B cell (primary cell): ENCODE data around the gene ZNF185. TPM values are rescaled to one million over a fixed set of nuclear protein-coding genes. Genes with fewer than 3 reads are reported as not detected.

ENCODE experiments used
- ATAC-seq: fragments of 200-7000 bp; cut with Tn5 transposase; one replicate; pipeline ENCODE4 v1.10.0; 2021; ENCODE audit warnings: low read depth, mild to moderate bottlenecking, moderate number of reproducible peaks, moderate library complexity
- CTCF ChIA-PET: fragments of 350-600 bp; sonication (Branson Sonifier 250); formaldehyde crosslinking; loops from one replicate; lab custom pipeline; 2021; ENCODE audit warnings: antibody characterized with exemption, inconsistent platforms; lab: Charles Lee
- POLR2A ChIA-PET: fragments of 350-600 bp; sonication (Branson Sonifier 250); formaldehyde crosslinking; loops from one replicate; lab custom pipeline; 2021; ENCODE audit warnings: antibody characterized with exemption; lab: Charles Lee
- DNase-seq: peaks from one replicate; pipeline ENCODE4 v3.0.0; 2013
- H2AFZ ChIP-seq: 2 replicates; pipeline ENCODE4 v1.6.1; 2012; ENCODE audit warnings: mild to moderate bottlenecking, low read depth, low read length; ENCODE audit not compliant: insufficient read depth, poor library complexity, severe bottlenecking
- H3K27ac ChIP-seq, 2 donors: 1 replicate in 1 of 2; 2 replicates in 1 of 2; pipeline ENCODE4 v1.5.1; 2012 to 2013; ENCODE audit warnings: low read length in 2 of 2, mild to moderate bottlenecking in 2 of 2, moderate library complexity in 1 of 2
- H3K27me3 ChIP-seq, 4 experiments: fragments of 200-600 bp in 1 of 4; sonication (generic) in 1 of 4; replicated peaks in 1 of 4; 1 replicate in 2 of 4; 2 replicates in 2 of 4; pipeline versions ENCODE4 v1.6.1 to v1.7.0; 2013 to 2016; ENCODE audit warnings: low read length in 3 of 4, mild to moderate bottlenecking in 2 of 4, mixed read lengths in 1 of 4, moderate library complexity in 1 of 4; ENCODE audit not compliant: insufficient read depth in 4 of 4, control insufficient read depth in 3 of 4; ENCODE audit errors: control extremely low read depth in 1 of 4
- H3K36me3 ChIP-seq, 2 experiments: replicated peaks in 1 of 2; 1 replicate in 1 of 2; 2 replicates in 1 of 2; pipeline versions ENCODE4 v1.6.1 to v1.7.1; 2013; ENCODE audit warnings: low read length in 1 of 2; ENCODE audit not compliant: insufficient read depth in 2 of 2, control insufficient read depth in 1 of 2; ENCODE audit errors: control extremely low read depth in 1 of 2, extremely low read depth in 1 of 2
- H3K4me1 ChIP-seq, 2 donors: fragments of 200-600 bp in 1 of 2; sonication (generic) in 1 of 2; 1 replicate in 1 of 2; 2 replicates in 1 of 2; pipeline versions ENCODE4 v1.5.1 to v1.6.1; 2013 to 2017; ENCODE audit warnings: low read length in 2 of 2; ENCODE audit not compliant: control insufficient read depth in 2 of 2, insufficient read depth in 2 of 2
- H3K4me2 ChIP-seq: replicated peaks from 2 replicates; pipeline ENCODE3; 2012; ENCODE audit warnings: mild to moderate bottlenecking, low read depth, low read length; ENCODE audit not compliant: poor library complexity, severe bottlenecking
- H3K4me3 ChIP-seq, 5 experiments: fragments of 200-600 bp in 1 of 5; sonication (generic) in 1 of 5; 1 replicate in 3 of 5; 2 replicates in 2 of 5; pipeline versions ENCODE4 v1.5.1 to v1.7.0; 2011 to 2016; ENCODE audit warnings: low read length in 4 of 5, mild to moderate bottlenecking in 4 of 5, low read depth in 2 of 5, control low read depth in 1 of 5, moderate library complexity in 1 of 5; ENCODE audit not compliant: insufficient read depth in 1 of 5; ENCODE audit errors: control extremely low read depth in 1 of 5, extremely low read depth in 1 of 5
- H3K79me2 ChIP-seq: fragments of 200-600 bp; sonication (generic); one replicate; pipeline ENCODE4 v1.6.0; 2016; ENCODE audit warnings: low read length; ENCODE audit not compliant: control insufficient read depth, insufficient read depth
- H3K9ac ChIP-seq: fragments of 200-600 bp; sonication (generic); 2 replicates; pipeline ENCODE4 v1.6.1; 2017; ENCODE audit warnings: mild to moderate bottlenecking, low read length, moderate library complexity
- H3K9me3 ChIP-seq, 3 donors: one replicate each; pipeline versions ENCODE4 v1.6.1 to v1.7.1; 2013; ENCODE audit warnings: low read length in 2 of 3; ENCODE audit not compliant: control insufficient read depth in 2 of 3, insufficient read depth in 1 of 3; ENCODE audit errors: control extremely low read depth in 1 of 3
- H4K20me1 ChIP-seq: 2 replicates; pipeline ENCODE4 v1.6.0; 2012; ENCODE audit warnings: mild to moderate bottlenecking, low read length; ENCODE audit not compliant: insufficient read depth, control insufficient read depth, poor library complexity, severe bottlenecking
- H3K27ac Mint-ChIP-seq: one replicate; pipeline ENCODE4 v1.8.0; 2021; ENCODE audit warnings: mixed read lengths
- H3K27me3 Mint-ChIP-seq: one replicate; pipeline ENCODE4 v1.8.0; 2021; ENCODE audit warnings: mixed read lengths
- H3K4me1 Mint-ChIP-seq: one replicate; pipeline ENCODE4 v1.8.0; 2021; ENCODE audit warnings: mixed read lengths
- H3K4me3 Mint-ChIP-seq: one replicate; pipeline ENCODE4 v1.8.0; 2021; ENCODE audit warnings: mixed read lengths
- H3K9me3 Mint-ChIP-seq: one replicate; pipeline ENCODE4 v1.8.0; 2022; ENCODE audit warnings: mixed read lengths; ENCODE audit not compliant: insufficient read depth
- EZH2 ChIP-seq: IDR thresholded peaks from 2 replicates; pipeline ENCODE4 v1.6.1; 2012; ENCODE audit warnings: borderline replicate concordance, low read depth, mild to moderate bottlenecking, moderate library complexity, low read length; ENCODE audit not compliant: insufficient read depth, poor library complexity, severe bottlenecking
- WGBS: methylation state at CpG from one replicate; pipeline ENCODE4 v1.1.5; 2013; ENCODE audit warnings: missing lambda C conversion rate; ENCODE audit not compliant: insufficient coverage; 5-methylcytosine and 5-hydroxymethylcytosine counted together
- intact Hi-C: fragments of 100-400 bp; cut with micrococcal nuclease; formaldehyde crosslinking; loops from one replicate; pipeline ENCODE4 v1.10.0; 2022
- polyA plus RNA-seq: library from polyadenylated mRNA; depleted of rRNA; stranded (reverse); fragments of >200 nt; gene quantifications from 2 replicates; pipeline ENCODE4 v1.2.3, GENCODE V29; 2012
- total RNA-seq, 2 donors: library from RNA; stranded (reverse); fragments of 120-200 nt in 1 of 2; gene quantifications; 1 replicate in 1 of 2; 2 replicates in 1 of 2; pipeline versions ENCODE4 v1.2.3 to v1.2.4, GENCODE V29; 2013 to 2022
- TF ChIP-seq, protein P1 (sequence below): fragments of 200-600 bp; IDR thresholded peaks from one replicate; pipeline ENCODE4 v1.8.0; 2022; ENCODE audit warnings: antibody characterized with exemption, mild to moderate bottlenecking

Gene ZNF185
- total and polyA plus RNA-seq, 2 donors (not counting 1 experiment from before 2014, with no cell fraction given) = 0.89 to 2.3 TPM

- no peak overlapping the region for H3K9ac ChIP-seq
- H3K4me3 ChIP-seq = no peak overlapping the region
- no peak overlapping the region for H3K4me2 ChIP-seq
- H3K4me1 ChIP-seq = no peaks in the 10 kb centered on the region
- DNase-seq (no peak), ATAC-seq (no peak)
- no peak overlapping the region for H2AFZ ChIP-seq
- ChIA-PET POLR2A (no interaction called here), CTCF (no interaction called here)
- Mint-ChIP-seq H3K9me3 (no peaks in the 10 kb centered on the region), H3K4me3 (no peak overlapping the region), H3K4me1 (no peaks in the 10 kb centered on the region), H3K27me3 (peaks cover 5% of the 10 kb centered on the region), H3K27ac (no peak overlapping the region)
- no peaks in the 10 kb centered on the region for H3K79me2 ChIP-seq
- H4K20me1 ChIP-seq = no peaks in the 10 kb centered on the region
- no peaks in the 10 kb centered on the region for H3K9me3 ChIP-seq
- intact Hi-C loops = no loop called here
- TF ChIP-seq, protein P1, sequence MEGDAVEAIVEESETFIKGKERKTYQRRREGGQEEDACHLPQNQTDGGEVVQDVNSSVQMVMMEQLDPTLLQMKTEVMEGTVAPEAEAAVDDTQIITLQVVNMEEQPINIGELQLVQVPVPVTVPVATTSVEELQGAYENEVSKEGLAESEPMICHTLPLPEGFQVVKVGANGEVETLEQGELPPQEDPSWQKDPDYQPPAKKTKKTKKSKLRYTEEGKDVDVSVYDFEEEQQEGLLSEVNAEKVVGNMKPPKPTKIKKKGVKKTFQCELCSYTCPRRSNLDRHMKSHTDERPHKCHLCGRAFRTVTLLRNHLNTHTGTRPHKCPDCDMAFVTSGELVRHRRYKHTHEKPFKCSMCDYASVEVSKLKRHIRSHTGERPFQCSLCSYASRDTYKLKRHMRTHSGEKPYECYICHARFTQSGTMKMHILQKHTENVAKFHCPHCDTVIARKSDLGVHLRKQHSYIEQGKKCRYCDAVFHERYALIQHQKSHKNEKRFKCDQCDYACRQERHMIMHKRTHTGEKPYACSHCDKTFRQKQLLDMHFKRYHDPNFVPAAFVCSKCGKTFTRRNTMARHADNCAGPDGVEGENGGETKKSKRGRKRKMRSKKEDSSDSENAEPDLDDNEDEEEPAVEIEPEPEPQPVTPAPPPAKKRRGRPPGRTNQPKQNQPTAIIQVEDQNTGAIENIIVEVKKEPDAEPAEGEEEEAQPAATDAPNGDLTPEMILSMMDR = no peak
- TF ChIP-seq EZH2 = no peak
- H3K27me3 ChIP-seq = no peaks in the 10 kb centered on the region
- whole genome bisulfite sequencing = no CpG with 5 or more reads among the region's 6 CpGs
- H3K36me3 ChIP-seq = no peaks in the 10 kb centered on the region
- no peak overlapping the region for H3K27ac ChIP-seq
These were observed 34.3 kb downstream of the ZNF185 start for GRCh38 chrX:152932144-152932543.

GRCh38 chrX:152932598-152933175 is 34.8 kb downstream of the ZNF185 start:
- Histone ChIP-seq H3K9me3 (no peaks in the 10 kb centered on the region), H3K4me3 (no peak overlapping the region), H3K9ac (no peak overlapping the region), H4K20me1 (no peaks in the 10 kb centered on the region), H2AFZ (no peak overlapping the region), H3K27me3 (no peaks in the 10 kb centered on the region), H3K36me3 (no peaks in the 10 kb centered on the region), H3K79me2 (no peaks in the 10 kb centered on the region), H3K4me2 (no peak overlapping the region), H3K27ac (no peak overlapping the region), H3K4me1 (no peaks in the 10 kb centered on the region)
- ChIA-PET POLR2A (no interaction called here), CTCF (no interaction called here)
- intact Hi-C loops = no loop called here
- Mint-ChIP-seq H3K27me3 (peaks cover 5% of the 10 kb centered on the region), H3K4me3 (no peak overlapping the region), H3K9me3 (no peaks in the 10 kb centered on the region), H3K27ac (no peak overlapping the region), H3K4me1 (no peaks in the 10 kb centered on the region)
- TF ChIP-seq EZH2 = no peak
- TF ChIP-seq, protein P1 = no peak
- no peak for ATAC-seq
- no peak for DNase-seq
- WGBS = 96% methylated on average over 5 of the region's 8 CpGs
